ENCODE measurements around the gene PCNT.

- TF ChIP-seq CTCF (IDR thresholded peaks at IDR 0.05; ENCODE audit: poor library complexity, severe bottlenecking) = no peak
- TF ChIP-seq POLR2AphosphoS5 (IDR thresholded peaks at IDR 0.05) = no peak
- no peak for TF ChIP-seq REST (IDR thresholded peaks at IDR 0.05; ENCODE audit: borderline replicate concordance)
- no peak for TF ChIP-seq RAD21 (conservative IDR thresholded peaks at IDR 0.05)
- TF ChIP-seq EZH2 (IDR thresholded peaks at IDR 0.05; ENCODE audit: borderline replicate concordance, insufficient read depth, low read length, poor library complexity, severe bottlenecking) = no peak
- no peak for TF ChIP-seq EP300 (conservative IDR thresholded peaks at IDR 0.05; ENCODE audit: poor library complexity, severe bottlenecking)
Measured at GRCh38 chr21:46388896-46389295, 64.9 kb downstream of the PCNT start.
